Activated CD8-positive, alpha-beta memory T cell treated with anti-CD3 and anti-CD28 coated beads for 48 hours (primary cell): ENCODE data around the gene NDUFS1.
A peak's percentile ranks its signal among the peaks of the same experiment; 100 is the strongest.
"Not testable (repeated sequence)": the region's sequence is repeated elsewhere in the genome, so short reads cannot be mapped to it uniquely, and the experiment has no call there.

Source experiments
- DNase-seq, 3 experiments: peaks; one replicate each; pipeline ENCODE4 v3.0.0-alpha.2; 2020; ENCODE audit warnings: low read depth in 2 of 3, low spot score in 2 of 3

The NDUFS1 gene

GRCh38 chr2:206105038-206105437 is 54.2 kb downstream of the NDUFS1 start:
- DNase-seq = no peak

GRCh38 chr2:206098872-206099271 is 60.4 kb downstream of the NDUFS1 start:
- DNase-seq = not testable (repeated sequence)

- no peak for DNase-seq
Observed at GRCh38 chr2:206098471-206098870, 60.8 kb downstream of the NDUFS1 start.

GRCh38 chr2:206096876-206097275 is 62.4 kb downstream of the NDUFS1 start:
- DNase-seq = no peak

GRCh38 chr2:206095536-206096332 is 63.5 kb downstream of the NDUFS1 start:
- no peak for DNase-seq

- DNase-seq = no peak
Observed at GRCh38 chr2:206092297-206092696, 66.9 kb downstream of the NDUFS1 start.

- DNase-seq = no peak
Observed at GRCh38 chr2:206088248-206088647, 71.0 kb downstream of the NDUFS1 start.

GRCh38 chr2:206086716-206087350 is 72.4 kb downstream of the NDUFS1 start:
- DNase-seq = no peak

GRCh38 chr2:206085742-206086445 is 73.3 kb downstream of the NDUFS1 start, which contains the start of gene INO80D:
Gene INO80D, minus strand, starts transcription at chr2:206086174. Its CDS starts 23,158 bp downstream, at chr2:206063016.
- DNase-seq = peak; percentile 49 to 58 (median 58)

GRCh38 chr2:206084870-206085741 is 74.1 kb downstream of the NDUFS1 start:
- peak; percentile 24 to 38 (median 36) for DNase-seq

GRCh38 chr2:206084439-206084869 is 74.8 kb downstream of the NDUFS1 start:
- DNase-seq = peak in 1 of 3 experiments; percentile 9

GRCh38 chr2:206083602-206084438 is 75.4 kb downstream of the NDUFS1 start:
- no peak for DNase-seq

GRCh38 chr2:206082298-206082843 is 76.9 kb downstream of the NDUFS1 start:
- DNase-seq = no peak

- DNase-seq = no peak
Observed at GRCh38 chr2:206080927-206081326, 78.3 kb downstream of the NDUFS1 start.

GRCh38 chr2:206079699-206080465 is 79.4 kb downstream of the NDUFS1 start:
- no peak for DNase-seq

GRCh38 chr2:206077879-206078278 is 81.4 kb downstream of the NDUFS1 start:
- DNase-seq = not testable (repeated sequence)

- no peak for DNase-seq
Observed at GRCh38 chr2:206075113-206075512, 84.1 kb downstream of the NDUFS1 start.

GRCh38 chr2:206071807-206072206 is 87.4 kb downstream of the NDUFS1 start:
- no peak for DNase-seq

- DNase-seq = no peak
Observed at GRCh38 chr2:206069417-206069816, 89.8 kb downstream of the NDUFS1 start.
